K562 (cell line): ENCODE results near the gene GP1BB. TPM values are rescaled to one million over a fixed set of nuclear protein-coding genes. Genes with fewer than 3 reads are reported as not detected.

Experiments
- CHD4 ChIP-seq: fragments of 200-600 bp; sonication (generic); IDR thresholded peaks from 3 replicates; pipeline ENCODE4 v1.6.1; 2012; ENCODE audit warnings: low read depth, mild to moderate bottlenecking, mixed read lengths, low read length, inconsistent platforms; ENCODE audit not compliant: insufficient read depth, insufficient replicate concordance, poor library complexity, severe bottlenecking
- CHD7 ChIP-seq: fragments of 200-600 bp; sonication (generic); IDR thresholded peaks from one replicate; pipeline ENCODE4 v1.6.1; 2012; ENCODE audit warnings: mild to moderate bottlenecking, low read depth, low read length, inconsistent platforms
- HMBOX1 ChIP-seq: sonication (generic); IDR thresholded peaks from 2 replicates; pipeline ENCODE4 v1.6.1; 2016
- MED1 ChIP-seq: sonication (generic); formaldehyde crosslinking; IDR thresholded peaks from 2 replicates; pipeline ENCODE4 v1.8.1; 2023; ENCODE audit warnings: missing genetic modification reagents, borderline replicate concordance
- MTA1 ChIP-seq: fragments of 450-650 bp; IDR thresholded peaks from 2 replicates; pipeline ENCODE4 v1.6.1; 2017; ENCODE audit warnings: borderline replicate concordance
- NUFIP1 ChIP-seq: fragments of 450-650 bp; IDR thresholded peaks from 2 replicates; pipeline ENCODE4 v1.6.1; 2018; ENCODE audit not compliant: partially characterized antibody
- PHF20 ChIP-seq: fragments of 450-650 bp; IDR thresholded peaks from 2 replicates; pipeline ENCODE4 v1.6.1; 2018; ENCODE audit not compliant: partially characterized antibody
- POLR2AphosphoS2 ChIP-seq: IDR thresholded peaks from 2 replicates; pipeline ENCODE4 v1.6.1; 2012; ENCODE audit warnings: low read length, improper control_type of control experiment
- TAF1 ChIP-seq: IDR thresholded peaks from 2 replicates; pipeline ENCODE4 v1.6.1; 2011; ENCODE audit warnings: mild to moderate bottlenecking, low read length, moderate library complexity; ENCODE audit not compliant: insufficient read depth, control insufficient read depth, severe bottlenecking; ENCODE audit errors: extremely low read depth
- ZNF253 ChIP-seq: fragments of 250-450 bp; sonication (Bioruptor Pico); conservative IDR thresholded peaks from 2 replicates; pipeline ENCODE4 v1.6.1; 2021; ENCODE audit warnings: mild to moderate bottlenecking
- ZNF778 ChIP-seq: fragments of 450-650 bp; formaldehyde crosslinking; IDR thresholded peaks from 2 replicates; pipeline ENCODE4 v1.4.0; 2020; ENCODE audit warnings: mild to moderate bottlenecking, moderate library complexity
- polyA plus RNA-seq, 8 experiments: library from polyadenylated mRNA; depleted of rRNA in 4 of 8; stranded (reverse) in 5 of 8; unstranded in 3 of 8; fragments of >200 nt; fragmentation: Nextera tagmentation in 2 of 8; fragmentation: Illumina TruSeq in 1 of 8; extraction: Ambion mirVana in 2 of 8; extraction: Trizol in 1 of 8; gene quantifications; 2 replicates each; pipeline versions ENCODE4 v1.2.1 to v1.2.3, GENCODE V29; 2011 to 2014; ENCODE audit warnings: inconsistent platforms in 1 of 8, missing spikeins in 1 of 8
- total RNA-seq, 7 experiments: library from RNA; depleted of rRNA in 6 of 7; stranded (reverse); fragments of >200 nt in 6 of 7; fragmentation: Illumina TruSeq in 2 of 7; extraction: Trizol in 2 of 7; gene quantifications; 2 replicates each; pipeline versions ENCODE4 v1.2.1 to v1.2.3, GENCODE V29; 2011 to 2021; ENCODE audit warnings: low replicate concordance in 1 of 7

Gene GP1BB
- total and polyA plus RNA-seq, 9 of the 15 experiments (the other 6 are each of a cell fraction or from before 2014, with no cell fraction given): 0.69 to 162 (median 2.8) TPM

GRCh38 chr22:19761725-19762567, 38.6 kb downstream of the GP1BB start (continued):
- TF ChIP-seq CHD7: no peak
- no peak for TF ChIP-seq CHD4
- no peak for TF ChIP-seq HMBOX1
- no peak for TF ChIP-seq PHF20
- no peak for TF ChIP-seq MED1 (CRISPR knock-in tag)
- TF ChIP-seq TAF1: peak; percentile 20
- no peak for TF ChIP-seq NUFIP1
- TF ChIP-seq ZNF253 (CRISPR knock-in tag): no peak
- TF ChIP-seq ZNF778 (CRISPR knock-in tag): no peak
- TF ChIP-seq POLR2AphosphoS2: no peak
- TF ChIP-seq MTA1: no peak
